Esophagus squamous epithelium (tissue), 4 donors: ENCODE results near the gene NLGN1.

Experiments used
- CTCF ChIP-seq, 6 experiments: fragments of 450-650 bp in 4 of 6; fragments of 200-600 bp in 2 of 6; sonication (generic) in 2 of 6; IDR thresholded peaks; one replicate each; pipeline ENCODE4 v1.5.1; 2016 to 2019; ENCODE audit warnings: antibody characterized with exemption in 6 of 6, mild to moderate bottlenecking in 4 of 6, moderate library complexity in 4 of 6
- POLR2A ChIP-seq, 4 donors: fragments of 450-650 bp; IDR thresholded peaks; one replicate each; pipeline ENCODE4 v1.6.1; 2017; ENCODE audit warnings: antibody characterized with exemption in 4 of 4, mild to moderate bottlenecking in 4 of 4, moderate library complexity in 3 of 4

- no peak for TF ChIP-seq POLR2A (IDR thresholded peaks at IDR 0.05)
- no peak for TF ChIP-seq CTCF (IDR thresholded peaks at IDR 0.05)
Observed at GRCh38 chr3:174276826-174277225, 879.3 kb downstream of the NLGN1 start.
